ENCODE results near the gene PDE4D. TPM values are rescaled to one million over a fixed set of nuclear protein-coding genes. Genes with fewer than 3 reads are reported as not detected.
A peak's percentile ranks its signal among the peaks of the same experiment; 100 is the strongest.
"Not testable (repeated sequence)": the region's sequence is repeated elsewhere in the genome, so short reads cannot be mapped to it uniquely, and the experiment has no call there.

The PDE4D gene
- total RNA-seq, 4 donors from 2014 or later = 6.7 to 21.0 (median 15.0) TPM

DNA sequence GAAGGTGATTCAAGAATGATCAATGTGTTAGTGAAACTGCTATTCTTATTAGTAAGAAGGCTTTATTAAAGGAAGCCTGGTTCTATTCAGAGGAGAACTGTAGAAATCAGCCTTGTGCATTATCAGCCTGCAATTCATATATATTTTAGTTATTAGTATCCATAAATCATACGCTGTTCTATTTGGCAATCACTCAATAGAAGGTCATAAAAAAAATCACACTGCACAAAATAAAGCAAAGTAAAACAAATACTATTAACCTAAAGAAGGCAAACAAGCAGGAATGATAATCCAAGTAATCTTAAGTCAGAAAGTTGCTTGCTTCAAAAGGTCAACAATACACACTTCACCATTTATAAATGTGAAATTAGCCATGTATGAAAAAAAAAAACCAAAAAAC is 138.1 kb downstream of the PDE4D start:
- no peak overlapping the region for H3K4me3 ChIP-seq (ENCODE audit: low read depth, poor library complexity, severe bottlenecking)
- 69 to 70% methylated on average over 1 of the region's 1 CpG for WGBS, 2 donors
- TF ChIP-seq POLR2A (IDR thresholded peaks at IDR 0.05) = no peak
- no peak for TF ChIP-seq CTCF (IDR thresholded peaks at IDR 0.05)
- no peak for DNase-seq (ENCODE audit: low spot score in 2 of 2)
- intact Hi-C loops (cut with DNase I; ENCODE audit: low total_unique reads) = no loop called here

GRCh38 chr5:59753599-59753998 is 139.9 kb downstream of the PDE4D start:
- WGBS, 2 donors = 83 to 85% methylated on average over 3 of the region's 3 CpGs
- H3K4me3 ChIP-seq (ENCODE audit: low read depth, poor library complexity, severe bottlenecking) = no peak overlapping the region
- TF ChIP-seq POLR2A (IDR thresholded peaks at IDR 0.05) (no peak), CTCF (IDR thresholded peaks at IDR 0.05) (no peak)
- DNase-seq (ENCODE audit: low spot score in 2 of 2) = no peak
- intact Hi-C loops (cut with DNase I; ENCODE audit: low total_unique reads) = no loop called here

- intact Hi-C loops (cut with DNase I; ENCODE audit: low total_unique reads) = no loop called here
- no peak overlapping the region for H3K4me3 ChIP-seq (ENCODE audit: low read depth, poor library complexity, severe bottlenecking)
- no peak for DNase-seq (ENCODE audit: low spot score in 2 of 2)
- TF ChIP-seq CTCF (IDR thresholded peaks at IDR 0.05) = no peak
- no peak for TF ChIP-seq POLR2A (IDR thresholded peaks at IDR 0.05)
- WGBS, 2 donors = 96 to 98% methylated on average over 4 of the region's 4 CpGs
Observed at GRCh38 chr5:59749782-59750520, 143.6 kb downstream of the PDE4D start.

- 75 to 79% methylated on average over 4 of the region's 4 CpGs for whole genome bisulfite sequencing, 2 donors
- intact Hi-C loops (cut with DNase I; ENCODE audit: low total_unique reads); H3K4me3 ChIP-seq (ENCODE audit: low read depth, poor library complexity, severe bottlenecking); DNase-seq (ENCODE audit: low spot score in 2 of 2): not testable (repeated sequence)
Observed at GRCh38 chr5:59748036-59748663, 145.4 kb downstream of the PDE4D start.

DNA sequence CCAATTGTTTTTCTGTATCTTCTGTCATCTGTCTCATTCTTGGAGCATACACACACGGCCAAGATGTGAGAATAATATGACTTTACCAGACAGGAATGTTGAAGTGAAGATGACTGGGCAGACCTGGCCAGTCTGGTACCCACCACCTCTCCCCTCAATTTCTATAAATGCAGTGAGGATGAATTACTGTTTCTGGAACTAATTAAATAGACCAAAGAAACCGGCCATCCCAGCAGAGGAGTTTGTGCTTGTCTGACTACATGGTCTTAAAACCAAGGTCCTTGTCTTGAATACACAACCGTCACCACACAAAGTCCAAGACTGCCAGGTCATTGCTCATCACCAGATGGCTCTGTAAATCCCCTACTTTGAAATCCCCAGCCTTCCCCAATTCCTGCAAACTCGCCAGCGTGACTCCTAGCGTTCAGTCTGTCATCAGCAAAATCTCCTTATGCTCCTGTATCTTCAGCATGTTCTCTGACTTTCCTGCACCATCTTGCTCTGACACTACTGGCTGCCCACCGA is 147.2 kb downstream of the PDE4D start:
- intact Hi-C loops (cut with DNase I; ENCODE audit: low total_unique reads) = no loop called here
- H3K4me3 ChIP-seq (ENCODE audit: low read depth, poor library complexity, severe bottlenecking) = no peak overlapping the region
- 44 to 62% methylated on average over 7 of the region's 7 CpGs for WGBS, 2 donors
- TF ChIP-seq POLR2A (IDR thresholded peaks at IDR 0.05) = no peak
- no peak for TF ChIP-seq CTCF (IDR thresholded peaks at IDR 0.05)
- no peak for DNase-seq (ENCODE audit: low spot score in 2 of 2)

DNA sequence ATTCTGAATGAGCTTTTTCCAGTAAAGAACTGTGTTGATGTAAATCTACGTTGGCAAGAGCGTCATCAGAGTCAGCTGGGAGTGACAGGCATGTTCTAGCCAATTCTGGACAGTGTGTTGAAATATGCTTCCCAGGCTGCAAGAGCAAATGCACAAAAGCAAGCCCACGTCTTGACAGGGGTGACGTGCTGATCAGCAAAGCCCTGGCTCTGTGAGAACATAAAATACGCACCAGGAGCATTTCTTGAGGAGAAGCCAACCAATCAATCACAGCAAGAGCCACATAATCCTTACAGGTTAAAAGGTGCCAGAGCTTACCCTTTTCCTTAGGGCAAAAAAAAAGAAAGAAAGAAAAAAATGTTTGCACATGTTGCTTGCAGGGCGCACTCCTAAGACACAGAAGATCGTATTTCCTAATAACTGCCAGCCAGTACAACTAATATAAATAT is 148.1 kb downstream of the PDE4D start:
- intact Hi-C loops (cut with DNase I; ENCODE audit: low total_unique reads) = no loop called here
- 19 to 24% methylated on average over 7 of the region's 7 CpGs for WGBS, 2 donors

More for the DNA sequence above, 148.1 kb downstream of the PDE4D start:
- TF ChIP-seq POLR2A (IDR thresholded peaks at IDR 0.05) = no peak
- TF ChIP-seq CTCF (IDR thresholded peaks at IDR 0.05) = no peak
- H3K4me3 ChIP-seq (ENCODE audit: low read depth, poor library complexity, severe bottlenecking) = no peak overlapping the region
- peak in 1 of 2 donors; percentile 26 for DNase-seq (ENCODE audit: low spot score in 2 of 2)
